Liver (tissue), 9 donors: ENCODE results near the gene PPP6R1. TPM values are rescaled to one million over a fixed set of nuclear protein-coding genes. Genes with fewer than 3 reads are reported as not detected.

ENCODE experiments used
- DNase-seq: peaks from one replicate; pipeline ENCODE4 v3.0.0-alpha.2; 2017; ENCODE audit warnings: low spot score
- H3K27ac ChIP-seq, 2 donors: one replicate each; pipeline ENCODE4 v1.7.0; 2013; ENCODE audit warnings: inconsistent platforms in 2 of 2, low read length in 2 of 2, control low read depth in 1 of 2, low read depth in 1 of 2, mild to moderate bottlenecking in 1 of 2
- H3K27me3 ChIP-seq, 4 donors: one replicate each; pipeline versions ENCODE4 v1.6.1 to v1.7.0; 2013; ENCODE audit warnings: low read length in 3 of 4, inconsistent platforms in 1 of 4, mild to moderate bottlenecking in 1 of 4, moderate library complexity in 1 of 4; ENCODE audit not compliant: control insufficient read depth in 4 of 4, insufficient read depth in 4 of 4
- H3K36me3 ChIP-seq, 4 donors: one replicate each; pipeline versions ENCODE4 v1.6.1 to v1.7.0; 2013; ENCODE audit warnings: low read length in 3 of 4, mild to moderate bottlenecking in 3 of 4, low read depth in 1 of 4, moderate library complexity in 1 of 4; ENCODE audit not compliant: control insufficient read depth in 4 of 4, insufficient read depth in 3 of 4
- H3K4me1 ChIP-seq, 4 donors: one replicate each; pipeline versions ENCODE4 v1.6.1 to v1.7.0; 2013; ENCODE audit warnings: low read length in 3 of 4, mild to moderate bottlenecking in 3 of 4, moderate library complexity in 1 of 4; ENCODE audit not compliant: control insufficient read depth in 4 of 4, insufficient read depth in 4 of 4
- H3K4me3 ChIP-seq, 3 donors: one replicate each; pipeline versions ENCODE4 v1.6.1 to v1.7.0; 2013; ENCODE audit warnings: low read length in 3 of 3, control low read depth in 1 of 3, low read depth in 1 of 3, mild to moderate bottlenecking in 1 of 3
- H3K9ac ChIP-seq, 2 donors: one replicate each; pipeline ENCODE4 v1.7.0; 2013; ENCODE audit warnings: low read length in 2 of 2, mild to moderate bottlenecking in 2 of 2, moderate library complexity in 2 of 2, control low read depth in 1 of 2, low read depth in 1 of 2
- H3K9me3 ChIP-seq, 4 donors: one replicate each; pipeline versions ENCODE4 v1.6.1 to v1.7.0; 2013; ENCODE audit warnings: low read length in 3 of 4; ENCODE audit not compliant: control insufficient read depth in 4 of 4
- EGR1 ChIP-seq, 2 donors: IDR thresholded peaks; 2 replicates each; pipeline ENCODE4 v1.6.1; 2016 to 2018; ENCODE audit warnings: antibody characterized with exemption in 2 of 2, low read depth in 2 of 2
- FOXA1 ChIP-seq: IDR thresholded peaks from 2 replicates; pipeline ENCODE4 v1.6.1; 2016; ENCODE audit warnings: antibody characterized with exemption
- FOXA2 ChIP-seq: IDR thresholded peaks from 2 replicates; pipeline ENCODE4 v1.6.1; 2016; ENCODE audit warnings: antibody characterized with exemption
- GABPA ChIP-seq, 2 donors: IDR thresholded peaks in 1 of 2; conservative IDR thresholded peaks in 1 of 2; 2 replicates each; pipeline ENCODE4 v1.6.1; 2016; ENCODE audit warnings: antibody characterized with exemption in 2 of 2, mild to moderate bottlenecking in 1 of 2, moderate library complexity in 1 of 2
- HNF4A ChIP-seq, 2 donors: conservative IDR thresholded peaks; 2 replicates each; pipeline ENCODE4 v1.6.1; 2016; ENCODE audit warnings: antibody characterized with exemption in 2 of 2, mild to moderate bottlenecking in 2 of 2
- HNF4G ChIP-seq: IDR thresholded peaks from 2 replicates; pipeline ENCODE4 v1.6.1; 2016; ENCODE audit warnings: antibody characterized with exemption
- JUND ChIP-seq, 2 donors: IDR thresholded peaks; 2 replicates each; pipeline ENCODE4 v1.6.1; 2016; ENCODE audit warnings: antibody characterized with exemption in 2 of 2
- NR2F2 ChIP-seq: IDR thresholded peaks from 2 replicates; pipeline ENCODE4 v1.6.1; 2016; ENCODE audit warnings: antibody characterized with exemption
- RAD21 ChIP-seq, 2 donors: IDR thresholded peaks; 2 replicates each; pipeline ENCODE4 v1.6.1; 2016; ENCODE audit warnings: antibody characterized with exemption in 2 of 2, mild to moderate bottlenecking in 2 of 2
- RXRA ChIP-seq, 2 donors: IDR thresholded peaks; 2 replicates each; pipeline ENCODE4 v1.6.1; 2017 to 2018; ENCODE audit warnings: antibody characterized with exemption in 2 of 2, mild to moderate bottlenecking in 1 of 2
- SP1 ChIP-seq: IDR thresholded peaks from 2 replicates; pipeline ENCODE4 v1.6.1; 2018; ENCODE audit warnings: antibody characterized with exemption, mild to moderate bottlenecking
- TAF1 ChIP-seq: conservative IDR thresholded peaks from 2 replicates; pipeline ENCODE4 v1.6.1; 2016; ENCODE audit warnings: antibody characterized with exemption, mild to moderate bottlenecking
- WGBS: extraction: QIAGEN DNeasy Blood & Tissue Kit; methylation state at CpG from one replicate; pipeline ENCODE4 v1.1.7; 2013; 5-methylcytosine and 5-hydroxymethylcytosine counted together
- polyA plus RNA-seq, 2 donors: library from polyadenylated mRNA; stranded (reverse) in 1 of 2; unstranded in 1 of 2; fragments of 200-250 nt in 1 of 2; fragments of >200 nt in 1 of 2; fragmentation: Nextera tagmentation in 1 of 2; extraction: Ambion mirVana in 1 of 2; gene quantifications; one replicate each; pipeline versions ENCODE4 v1.2.1 to v1.2.3, GENCODE V29; 2013 to 2015
- total RNA-seq, 2 donors: library from RNA; depleted of rRNA; stranded (reverse); fragments of >200 nt; gene quantifications; one replicate each; pipeline ENCODE4 v1.2.3, GENCODE V29; 2014
- TF ChIP-seq, protein P1 (sequence below): IDR thresholded peaks from 2 replicates; pipeline ENCODE4 v1.6.1; 2016; ENCODE audit warnings: antibody characterized with exemption
- TF ChIP-seq, protein P2 (sequence below): fragments of 150-350 bp; IDR thresholded peaks from 2 replicates; pipeline ENCODE4 v1.5.1; 2017; ENCODE audit warnings: improper control_type of control experiment, low read depth, low read length; ENCODE audit not compliant: missing input control
- TF ChIP-seq, protein P3 (sequence below): IDR thresholded peaks from 2 replicates; pipeline ENCODE4 v1.6.1; 2016; ENCODE audit warnings: antibody characterized with exemption
- TF ChIP-seq, protein P4 (sequence below): IDR thresholded peaks from 2 replicates; pipeline ENCODE4 v1.6.1; 2016; ENCODE audit warnings: antibody characterized with exemption
- donor health status: healthy.
- donor health status: healthy.
- donor health status: healthy.
- donor health status: healthy.
- donor health status: healthy.

The PPP6R1 gene
- total and polyA plus RNA-seq, 4 donors = 5.5 to 40.1 (median 22.5) TPM

DNA sequence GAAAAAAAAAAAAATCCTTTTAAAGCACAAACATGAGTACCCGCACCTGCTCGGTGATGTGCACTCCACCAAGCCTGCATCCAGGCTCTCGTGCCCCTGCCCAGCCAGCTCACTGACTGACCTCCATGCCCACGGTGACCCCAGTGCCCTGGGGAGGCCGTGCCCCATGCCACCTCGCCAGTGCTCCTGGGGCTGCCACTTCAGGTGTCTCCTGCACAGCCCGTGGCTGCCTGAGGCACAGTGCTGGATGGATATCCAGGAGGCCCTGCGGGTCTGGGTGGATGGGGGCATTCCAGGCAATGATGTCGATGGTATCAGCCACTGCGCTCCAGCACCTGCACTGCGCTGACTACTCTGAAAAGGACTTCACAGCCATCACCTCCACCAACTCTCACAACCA, 9.0 kb downstream of the PPP6R1 start (continued):
- TF ChIP-seq, protein P1, sequence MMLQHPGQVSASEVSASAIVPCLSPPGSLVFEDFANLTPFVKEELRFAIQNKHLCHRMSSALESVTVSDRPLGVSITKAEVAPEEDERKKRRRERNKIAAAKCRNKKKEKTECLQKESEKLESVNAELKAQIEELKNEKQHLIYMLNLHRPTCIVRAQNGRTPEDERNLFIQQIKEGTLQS = no peak
- TF ChIP-seq FOXA1 (no peak), TAF1 (no peak), NR2F2 (no peak), RAD21 (IDR thresholded peaks at IDR 0.05) (no peak), EGR1 (IDR thresholded peaks at IDR 0.05; ENCODE audit: low read depth in 2 of 2) (no peak), GABPA (IDR thresholded peaks at IDR 0.05 in 1 of 2, conservative IDR thresholded peaks at IDR 0.05 in 1 of 2) (no peak), SP1 (no peak)

DNA sequence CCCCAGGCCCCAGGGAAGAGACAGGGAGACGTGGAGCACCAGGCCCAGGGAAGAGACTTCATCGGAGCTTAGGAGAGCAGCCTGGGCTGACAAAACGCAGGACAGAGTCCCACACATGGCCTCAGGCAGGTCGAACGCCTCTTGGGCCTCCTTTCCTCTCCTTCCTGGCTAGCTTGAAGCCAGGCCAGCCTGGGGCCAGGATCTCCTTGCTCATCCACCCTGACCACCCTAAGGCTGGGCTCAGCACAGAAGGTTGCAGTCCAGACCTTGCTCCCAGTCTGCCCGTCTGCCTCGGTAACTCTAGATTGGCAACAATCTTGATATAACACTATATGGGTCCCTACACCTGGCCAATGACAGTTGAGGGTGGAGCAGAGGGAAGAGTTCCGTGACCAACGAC, 10.1 kb downstream of the PPP6R1 start:
- Histone ChIP-seq H3K9me3 (no peaks in the 10 kb centered on the region), H3K4me3 (no peak overlapping the region), H3K27ac (no peak overlapping the region), H3K27me3 (no peaks in the 10 kb centered on the region), H3K4me1 (peaks cover 0 to 16% (median 8%) of the 10 kb centered on the region in 4 donors), H3K36me3 (peaks cover 6 to 32% (median 17%) of the 10 kb centered on the region in 4 donors), H3K9ac (no peak overlapping the region)
- TF ChIP-seq, protein P1 = no peak
- TF ChIP-seq NR2F2 = no peak
- TF ChIP-seq, protein P2, sequence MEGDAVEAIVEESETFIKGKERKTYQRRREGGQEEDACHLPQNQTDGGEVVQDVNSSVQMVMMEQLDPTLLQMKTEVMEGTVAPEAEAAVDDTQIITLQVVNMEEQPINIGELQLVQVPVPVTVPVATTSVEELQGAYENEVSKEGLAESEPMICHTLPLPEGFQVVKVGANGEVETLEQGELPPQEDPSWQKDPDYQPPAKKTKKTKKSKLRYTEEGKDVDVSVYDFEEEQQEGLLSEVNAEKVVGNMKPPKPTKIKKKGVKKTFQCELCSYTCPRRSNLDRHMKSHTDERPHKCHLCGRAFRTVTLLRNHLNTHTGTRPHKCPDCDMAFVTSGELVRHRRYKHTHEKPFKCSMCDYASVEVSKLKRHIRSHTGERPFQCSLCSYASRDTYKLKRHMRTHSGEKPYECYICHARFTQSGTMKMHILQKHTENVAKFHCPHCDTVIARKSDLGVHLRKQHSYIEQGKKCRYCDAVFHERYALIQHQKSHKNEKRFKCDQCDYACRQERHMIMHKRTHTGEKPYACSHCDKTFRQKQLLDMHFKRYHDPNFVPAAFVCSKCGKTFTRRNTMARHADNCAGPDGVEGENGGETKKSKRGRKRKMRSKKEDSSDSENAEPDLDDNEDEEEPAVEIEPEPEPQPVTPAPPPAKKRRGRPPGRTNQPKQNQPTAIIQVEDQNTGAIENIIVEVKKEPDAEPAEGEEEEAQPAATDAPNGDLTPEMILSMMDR = no peak
- TF ChIP-seq FOXA2 = no peak
- no peak for TF ChIP-seq FOXA1
- no peak for TF ChIP-seq SP1
- TF ChIP-seq HNF4A (conservative IDR thresholded peaks at IDR 0.05) = no peak
- TF ChIP-seq RAD21 (IDR thresholded peaks at IDR 0.05) = no peak
- TF ChIP-seq TAF1 = no peak
- no peak for TF ChIP-seq RXRA (IDR thresholded peaks at IDR 0.05)
- TF ChIP-seq, protein P3, sequence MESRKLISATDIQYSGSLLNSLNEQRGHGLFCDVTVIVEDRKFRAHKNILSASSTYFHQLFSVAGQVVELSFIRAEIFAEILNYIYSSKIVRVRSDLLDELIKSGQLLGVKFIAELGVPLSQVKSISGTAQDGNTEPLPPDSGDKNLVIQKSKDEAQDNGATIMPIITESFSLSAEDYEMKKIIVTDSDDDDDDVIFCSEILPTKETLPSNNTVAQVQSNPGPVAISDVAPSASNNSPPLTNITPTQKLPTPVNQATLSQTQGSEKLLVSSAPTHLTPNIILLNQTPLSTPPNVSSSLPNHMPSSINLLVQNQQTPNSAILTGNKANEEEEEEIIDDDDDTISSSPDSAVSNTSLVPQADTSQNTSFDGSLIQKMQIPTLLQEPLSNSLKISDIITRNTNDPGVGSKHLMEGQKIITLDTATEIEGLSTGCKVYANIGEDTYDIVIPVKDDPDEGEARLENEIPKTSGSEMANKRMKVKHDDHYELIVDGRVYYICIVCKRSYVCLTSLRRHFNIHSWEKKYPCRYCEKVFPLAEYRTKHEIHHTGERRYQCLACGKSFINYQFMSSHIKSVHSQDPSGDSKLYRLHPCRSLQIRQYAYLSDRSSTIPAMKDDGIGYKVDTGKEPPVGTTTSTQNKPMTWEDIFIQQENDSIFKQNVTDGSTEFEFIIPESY = no peak
- TF ChIP-seq, protein P4, sequence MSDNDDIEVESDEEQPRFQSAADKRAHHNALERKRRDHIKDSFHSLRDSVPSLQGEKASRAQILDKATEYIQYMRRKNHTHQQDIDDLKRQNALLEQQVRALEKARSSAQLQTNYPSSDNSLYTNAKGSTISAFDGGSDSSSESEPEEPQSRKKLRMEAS = no peak
- TF ChIP-seq HNF4G = no peak
- no peak for TF ChIP-seq JUND (IDR thresholded peaks at IDR 0.05)
- no peak for TF ChIP-seq EGR1 (IDR thresholded peaks at IDR 0.05; ENCODE audit: low read depth in 2 of 2)
- WGBS = 87% methylated on average over 9 of the region's 9 CpGs
- DNase-seq = no peak

DNA sequence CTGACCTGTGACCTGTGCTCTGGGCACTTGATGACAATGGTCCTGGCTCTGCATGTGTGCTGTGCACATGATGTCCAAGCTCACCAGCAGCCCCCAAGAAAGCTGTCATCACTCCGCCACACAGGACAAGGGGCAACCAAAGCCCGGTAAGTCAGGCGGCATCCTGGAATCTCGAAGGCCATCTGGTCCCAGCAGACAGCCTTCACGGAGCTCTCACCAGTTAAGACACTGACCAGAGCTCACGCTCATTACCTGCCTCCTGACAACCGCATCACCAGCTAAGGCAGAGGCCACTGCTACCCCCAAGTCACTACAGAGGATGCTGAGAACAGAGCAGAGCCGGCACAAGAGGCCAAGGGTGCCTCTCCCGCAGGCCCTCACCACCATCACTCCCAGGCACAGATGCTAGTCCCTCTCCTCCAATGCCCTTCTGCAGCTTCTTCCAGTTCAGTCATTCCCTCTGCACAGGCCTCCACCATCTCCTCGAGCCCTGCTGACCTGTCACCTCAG, 10.6 kb downstream of the PPP6R1 start:
- no peaks in the 10 kb centered on the region for H3K27me3 ChIP-seq
- peaks cover 0 to 13% (median 5%) of the 10 kb centered on the region in 4 donors for H3K4me1 ChIP-seq

More for the DNA sequence above, 10.6 kb downstream of the PPP6R1 start:
- Histone ChIP-seq H3K27ac (no peak overlapping the region), H3K4me3 (no peak overlapping the region), H3K9ac (no peak overlapping the region), H3K36me3 (peaks cover 9 to 36% (median 20%) of the 10 kb centered on the region in 4 donors), H3K9me3 (no peaks in the 10 kb centered on the region)
- TF ChIP-seq GABPA (IDR thresholded peaks at IDR 0.05 in 1 of 2, conservative IDR thresholded peaks at IDR 0.05 in 1 of 2) (no peak), FOXA2 (no peak), RAD21 (IDR thresholded peaks at IDR 0.05) (no peak)
- no peak for DNase-seq
- WGBS = 82% methylated on average over 10 of the region's 10 CpGs
